Measurements from ENCODE around the gene PSMB5. TPM values are rescaled to one million over a fixed set of nuclear protein-coding genes. Genes with fewer than 3 reads are reported as not detected.

The PSMB5 gene
- total and polyA plus RNA-seq, 2 of the 13 experiments (the other 11 are each of a cell fraction or from before 2014, with no cell fraction given), result 705 to 871 TPM

GRCh38 chr14:23009939-23010726, 24.6 kb downstream of the PSMB5 start, which contains the start of gene C14orf93 (continued):
- peak; percentile 46; the same call in 1 of the 2 replicates for TF ChIP-seq HIVEP1 (CRISPR knock-in tag; IDR thresholded peaks at IDR 0.05)
- TF ChIP-seq GMEB2 (CRISPR knock-in tag; IDR thresholded peaks at IDR 0.05; ENCODE audit: low read depth), result no peak
- TF ChIP-seq SMARCC2 (IDR thresholded peaks at IDR 0.05), result no peak
- TF ChIP-seq PHF20 (CRISPR knock-in tag; IDR thresholded peaks at IDR 0.05), result peak; percentile 46; the same call in 1 of the 2 replicates
- peak; percentile 63; the same call in 1 of the 2 replicates for TF ChIP-seq MYC (CRISPR knock-in tag; IDR thresholded peaks at IDR 0.05; ENCODE audit: borderline replicate concordance)
- 0 out of 2 replicates have a peak, but pooled peaks have one; percentile 88 for TF ChIP-seq SMAD9 (CRISPR knock-in tag; IDR thresholded peaks at IDR 0.05)
- peak in 1 of 2 experiments; percentile 72; a peak in 2 of 4 replicates for TF ChIP-seq REST (IDR thresholded peaks at IDR 0.05; ENCODE audit: borderline replicate concordance in 1 of 2, low read depth in 1 of 2, low read length in 2 of 2)
- no peak for TF ChIP-seq ARHGAP35 (CRISPR knock-in tag; IDR thresholded peaks at IDR 0.05; ENCODE audit: borderline replicate concordance)
- peak; percentile 60 for TF ChIP-seq GABPB1 (CRISPR knock-in tag; IDR thresholded peaks at IDR 0.05)
- TF ChIP-seq ZNF691 (CRISPR knock-in tag; IDR thresholded peaks at IDR 0.05; ENCODE audit: borderline replicate concordance, low read depth), result 0 out of 2 replicates have a peak, but pooled peaks have one; percentile 33
- peak; percentile 11; the same call in 1 of the 2 replicates for TF ChIP-seq SIX1 (CRISPR knock-in tag; IDR thresholded peaks at IDR 0.05; ENCODE audit: borderline replicate concordance)
- TF ChIP-seq SRSF1 (optimal IDR thresholded peaks at IDR 0.05; ENCODE audit: low read depth, low read length), result peak; percentile 91
- peak; percentile 94; the same call in 1 of the 2 replicates for TF ChIP-seq ZNF34 (CRISPR knock-in tag; IDR thresholded peaks at IDR 0.05; ENCODE audit: borderline replicate concordance)
- TF ChIP-seq TSC22D2 (CRISPR knock-in tag; IDR thresholded peaks at IDR 0.05; ENCODE audit: borderline replicate concordance), result peak; percentile 41; the same call in 1 of the 2 replicates
- peak; percentile 22 for TF ChIP-seq TBL1XR1 (IDR thresholded peaks at IDR 0.05; ENCODE audit: borderline replicate concordance, low read length, partially characterized antibody)
- TF ChIP-seq GZF1 (CRISPR knock-in tag; IDR thresholded peaks at IDR 0.05), result no peak; the same call in 1 of the 2 replicates
- peak; percentile 22; the same call in 1 of the 2 replicates for TF ChIP-seq DRAP1 (CRISPR knock-in tag; IDR thresholded peaks at IDR 0.05)
- no peak for TF ChIP-seq FIP1L1 (IDR thresholded peaks at IDR 0.05; ENCODE audit: borderline replicate concordance, insufficient read depth, low read depth, low read length)
- TF ChIP-seq PLSCR1 (CRISPR knock-in tag; IDR thresholded peaks at IDR 0.05; ENCODE audit: borderline replicate concordance), result no peak
